Measurements from ENCODE around the gene SLC22A17.

SLC22A17 gene

GRCh38 chr14:23392613-23393012, 39.9 kb upstream of the SLC22A17 start:
- no peak for TF ChIP-seq CTCF (IDR thresholded peaks at IDR 0.05)

- TF ChIP-seq CTCF (IDR thresholded peaks at IDR 0.05) = no peak
Observed at GRCh38 chr14:23389396-23389795, 36.7 kb upstream of the SLC22A17 start.

- TF ChIP-seq CTCF (IDR thresholded peaks at IDR 0.05) = no peak
Observed at GRCh38 chr14:23388996-23389395, 36.3 kb upstream of the SLC22A17 start.

DNA sequence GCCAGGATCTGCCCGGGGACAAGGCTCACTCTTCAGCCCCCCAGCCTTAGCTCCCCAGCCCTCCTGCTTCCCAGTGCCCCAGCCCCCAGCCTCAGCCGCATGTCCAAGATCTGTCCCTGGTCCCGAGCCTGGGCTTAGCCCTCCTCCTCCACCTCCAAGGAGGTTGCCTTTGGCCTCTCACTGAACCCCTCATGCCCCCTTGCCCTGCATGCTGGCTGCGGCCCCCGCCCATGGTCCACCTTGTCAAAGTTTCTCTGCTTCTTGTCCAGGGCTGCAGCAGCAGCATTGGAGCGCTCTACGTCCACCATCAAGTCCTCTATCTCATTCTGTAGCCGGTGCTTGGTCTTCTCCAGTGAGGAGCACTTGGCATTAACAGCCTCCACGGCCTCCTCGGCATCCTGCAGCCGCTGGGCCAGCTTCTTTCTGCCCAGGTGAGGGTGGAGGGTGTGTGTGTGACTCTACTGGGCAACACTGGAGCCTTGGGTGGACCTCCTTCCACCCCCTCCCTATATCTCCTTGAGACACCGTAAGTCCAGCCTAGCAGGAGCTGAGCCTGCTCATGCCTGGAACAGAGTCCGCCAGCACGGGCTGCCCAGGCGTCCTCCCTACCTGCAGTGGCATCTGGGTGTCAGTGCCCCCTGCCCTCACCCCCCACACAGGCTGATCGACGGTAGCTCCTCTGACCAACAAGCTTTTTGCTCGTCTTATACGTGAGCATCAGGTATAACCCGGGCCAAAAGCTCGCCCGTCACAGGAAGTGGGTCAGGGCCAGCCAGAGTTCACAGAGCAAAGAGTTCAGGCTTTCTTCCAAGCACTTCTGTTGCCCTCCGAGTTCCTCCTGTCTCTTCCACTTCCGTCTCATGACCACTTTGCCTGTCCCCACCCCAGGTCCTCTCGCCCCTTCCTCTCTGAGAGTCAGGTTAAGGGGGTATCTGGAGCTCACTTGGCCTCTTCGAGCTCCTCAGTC, 35.5 kb upstream of the SLC22A17 start:
- TF ChIP-seq CTCF (IDR thresholded peaks at IDR 0.05) = no peak

DNA sequence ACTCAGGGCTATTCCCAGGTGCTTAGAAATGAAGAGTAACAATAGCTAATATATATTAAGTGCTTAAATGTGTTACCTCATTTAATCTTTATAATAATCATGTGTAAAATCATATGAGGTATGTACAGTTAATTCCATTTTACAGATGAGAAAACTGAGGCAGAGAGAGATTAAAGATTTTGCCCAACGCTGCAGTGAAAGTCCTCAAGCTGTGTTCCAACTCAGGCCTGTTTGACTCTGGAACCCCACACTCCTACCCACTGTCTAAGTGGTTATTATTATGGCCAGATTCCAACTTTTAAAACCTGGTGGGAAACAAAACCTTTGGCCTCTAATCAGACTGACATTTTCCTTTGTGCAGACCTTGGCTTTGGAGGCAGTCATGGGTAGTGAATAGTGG, 34.3 kb upstream of the SLC22A17 start:
- TF ChIP-seq CTCF (IDR thresholded peaks at IDR 0.05) = no peak

- TF ChIP-seq CTCF (IDR thresholded peaks at IDR 0.05) = no peak
Observed at GRCh38 chr14:23385642-23386265, 33.1 kb upstream of the SLC22A17 start.

DNA sequence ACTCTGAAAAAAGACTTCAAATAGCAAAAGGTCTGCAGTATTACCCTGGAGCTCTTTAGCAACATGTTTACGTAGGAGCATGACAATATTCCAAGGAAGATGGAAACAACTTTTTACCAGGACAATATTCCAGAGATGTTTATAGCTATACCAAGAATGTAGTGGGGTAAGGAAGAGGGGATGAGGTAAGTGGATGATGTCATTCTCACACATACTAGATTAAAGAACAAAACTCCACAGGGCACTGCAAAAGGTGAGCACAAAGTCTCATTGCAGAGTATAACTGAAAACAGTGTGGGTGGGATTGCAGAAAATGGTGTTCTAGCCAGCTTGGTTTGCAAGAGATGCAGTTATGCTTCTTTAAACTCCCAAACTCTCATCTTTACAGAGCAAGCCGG, 32.6 kb upstream of the SLC22A17 start:
- TF ChIP-seq CTCF (IDR thresholded peaks at IDR 0.05) = no peak

Measured in LNCAP (cell line).